Small intestine (tissue), 7 donors: ENCODE data around the gene VEPH1. TPM values are rescaled to one million over a fixed set of nuclear protein-coding genes. Genes with fewer than 3 reads are reported as not detected.

ENCODE experiments used
- DNase-seq, 2 donors: peaks; one replicate each; pipeline versions ENCODE4 v3.0.0 to v3.0.0-alpha.2; 2013
- FAIRE-seq: peaks from 2 replicates; lab custom pipeline; 2012; peaks lifted over from hg19 to GRCh38; lab: Jason Lieb, UNC
- H3K27ac ChIP-seq, 3 donors: one replicate each; pipeline ENCODE4 v1.5.1; 2013; ENCODE audit warnings: low read length in 2 of 3, mild to moderate bottlenecking in 2 of 3, control low read depth in 1 of 3, inconsistent platforms in 1 of 3, low read depth in 1 of 3, moderate library complexity in 1 of 3
- H3K27me3 ChIP-seq, 3 donors: one replicate each; pipeline ENCODE4 v1.6.1; 2013; ENCODE audit warnings: low read length in 3 of 3, inconsistent platforms in 1 of 3; ENCODE audit not compliant: control insufficient read depth in 3 of 3, insufficient read depth in 3 of 3
- H3K36me3 ChIP-seq, 3 donors: one replicate each; pipeline ENCODE4 v1.6.1; 2013; ENCODE audit warnings: low read length in 3 of 3, inconsistent platforms in 1 of 3, low read depth in 1 of 3, mild to moderate bottlenecking in 1 of 3, moderate library complexity in 1 of 3; ENCODE audit not compliant: control insufficient read depth in 3 of 3, insufficient read depth in 2 of 3
- H3K4me1 ChIP-seq, 3 donors: one replicate each; pipeline ENCODE4 v1.6.1; 2013; ENCODE audit warnings: low read length in 2 of 3, inconsistent platforms in 1 of 3, low read depth in 1 of 3, mild to moderate bottlenecking in 1 of 3, moderate library complexity in 1 of 3; ENCODE audit not compliant: control insufficient read depth in 3 of 3, insufficient read depth in 2 of 3
- H3K4me3 ChIP-seq, 3 donors: one replicate each; pipeline ENCODE4 v1.5.1; 2013; ENCODE audit warnings: low read length in 3 of 3, control low read depth in 1 of 3, inconsistent platforms in 1 of 3, low read depth in 1 of 3, mild to moderate bottlenecking in 1 of 3, moderate library complexity in 1 of 3
- H3K9me3 ChIP-seq, 2 donors: one replicate each; pipeline ENCODE4 v1.6.1; 2013; ENCODE audit warnings: low read depth in 1 of 2, low read length in 1 of 2; ENCODE audit not compliant: control insufficient read depth in 2 of 2, insufficient read depth in 1 of 2
- WGBS, 3 donors: extraction: QIAGEN DNeasy Blood & Tissue Kit; methylation state at CpG; one replicate each; pipeline ENCODE4 v1.1.7; 2013; 5-methylcytosine and 5-hydroxymethylcytosine counted together
- polyA plus RNA-seq, 4 donors: library from polyadenylated mRNA; stranded (reverse) in 3 of 4; unstranded in 1 of 4; fragments of 200-250 nt in 3 of 4; fragments of 120-200 nt in 1 of 4; gene quantifications; one replicate each; pipeline versions ENCODE4 v1.2.1 to v1.2.3, GENCODE V29; 2013
- donor health status: healthy with polysubstance abuse.
- donor health status: control.
- donor health status: control.
- donor health status: Bipolar disorder and iron deficiency.
- donor health status: healthy.

The VEPH1 gene
- polyA plus RNA-seq, 4 donors = 0.04 to 0.18 TPM; not detected in 2

DNA sequence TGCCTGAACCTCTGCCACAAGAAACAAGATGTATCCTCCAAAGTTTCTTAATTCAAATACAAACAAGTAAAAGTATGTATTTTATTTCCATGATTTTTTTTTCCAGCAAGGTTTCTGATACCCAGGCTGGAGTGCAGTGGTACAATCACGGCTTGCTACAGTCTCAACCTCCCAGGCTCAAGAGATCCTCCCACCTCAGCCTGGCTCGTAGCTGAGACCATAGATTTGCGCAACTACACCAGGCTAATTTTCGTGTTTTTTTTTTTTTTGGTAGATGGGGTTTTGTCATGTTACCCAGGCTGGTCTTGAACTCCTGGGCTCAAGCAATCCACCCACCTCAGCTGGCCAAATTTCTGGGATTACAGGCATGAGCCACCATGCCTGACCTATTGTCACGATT lies 12.2 kb upstream of the VEPH1 start:
- WGBS, 3 donors = 66 to 77% (median 74%) methylated on average over 5 of the region's 5 CpGs
- Histone ChIP-seq H3K27ac (no peak overlapping the region), H3K4me3 (no peak overlapping the region), H3K36me3 (no peaks in the 10 kb centered on the region), H3K9me3 (no peaks in the 10 kb centered on the region), H3K4me1 (no peaks in the 10 kb centered on the region), H3K27me3 (no peaks in the 10 kb centered on the region)
- FAIRE-seq = no peak
- DNase-seq = no peak

DNA sequence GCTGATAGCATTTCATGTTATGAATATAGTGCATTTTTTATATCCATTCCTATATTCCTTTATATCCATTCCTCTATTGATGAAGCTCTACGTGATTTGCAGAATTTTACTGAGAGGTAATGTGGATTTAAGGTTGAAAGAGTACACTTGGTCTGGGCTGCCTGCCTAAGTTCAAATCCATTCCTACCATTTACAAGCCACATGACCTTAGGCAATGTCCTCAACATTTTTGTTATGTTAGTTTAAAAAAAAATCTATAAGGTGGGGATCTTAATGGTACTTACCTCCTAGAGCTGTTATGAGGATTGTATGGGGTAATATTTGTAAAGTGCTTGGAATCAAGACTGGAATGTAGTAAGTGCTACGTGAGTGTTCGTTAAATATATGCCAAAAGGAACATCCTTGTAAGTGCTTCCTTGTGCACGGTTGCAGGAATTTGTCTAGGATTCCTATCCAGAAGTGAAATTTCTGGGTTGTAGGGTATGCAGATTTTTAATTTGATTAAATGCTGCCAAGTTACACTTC lies 11.2 kb upstream of the VEPH1 start:
- no peak overlapping the region for H3K4me3 ChIP-seq
- no peaks in the 10 kb centered on the region for H3K4me1 ChIP-seq
- H3K9me3 ChIP-seq = no peaks in the 10 kb centered on the region
- H3K27ac ChIP-seq = no peak overlapping the region
- FAIRE-seq = no peak
- no peaks in the 10 kb centered on the region for H3K36me3 ChIP-seq
- no peak for DNase-seq
- H3K27me3 ChIP-seq = no peaks in the 10 kb centered on the region
- WGBS, 3 donors = 70 to 73% (median 72%) methylated on average over 4 of the region's 4 CpGs

DNA sequence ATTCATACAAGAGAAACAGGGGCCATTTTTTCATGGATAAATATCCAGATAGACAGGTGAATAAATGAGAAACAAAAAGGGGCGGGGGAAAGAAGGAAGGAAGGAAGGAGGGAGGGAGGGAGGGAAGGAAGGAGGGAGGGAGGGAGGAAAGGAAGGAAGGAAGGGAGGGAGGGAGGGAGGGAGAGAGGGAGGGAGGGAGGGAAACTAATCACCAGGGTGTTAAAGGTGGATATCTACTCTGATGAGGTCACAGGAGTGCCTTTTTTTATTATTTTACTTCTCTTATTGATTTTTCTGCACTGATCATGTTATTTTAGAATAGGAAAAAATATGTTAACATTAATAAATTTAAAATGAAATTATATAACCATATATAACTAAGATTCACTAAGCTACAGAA lies 10.4 kb upstream of the VEPH1 start:
- DNase-seq (no peak), FAIRE-seq (no peak)
- Histone ChIP-seq H3K4me3 (no peak overlapping the region), H3K36me3 (no peaks in the 10 kb centered on the region), H3K27ac (no peak overlapping the region), H3K27me3 (no peaks in the 10 kb centered on the region), H3K4me1 (no peaks in the 10 kb centered on the region), H3K9me3 (no peaks in the 10 kb centered on the region)
- 63 to 100% (median 67%) methylated on average over 1 of the region's 1 CpG for WGBS, 3 donors

DNA sequence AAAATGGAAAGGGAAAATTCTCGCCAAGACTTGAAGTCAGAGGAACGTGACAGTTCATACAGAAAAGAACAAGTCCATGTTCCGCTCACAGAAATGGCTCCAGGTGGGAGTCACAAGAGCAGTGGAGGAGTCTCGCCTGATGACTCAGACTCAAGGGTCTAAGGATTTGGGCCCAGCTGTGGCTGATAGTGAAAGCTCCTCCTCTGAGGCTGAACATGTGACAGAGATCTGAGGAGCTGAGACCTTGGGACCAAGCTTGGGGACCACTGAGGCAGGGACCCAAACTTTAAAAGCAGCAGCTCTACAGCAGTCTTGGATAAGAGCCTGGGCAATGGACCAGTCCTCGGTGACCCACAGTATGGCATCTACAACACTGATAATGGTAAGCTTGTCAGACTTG lies 9.3 kb upstream of the VEPH1 start:
- FAIRE-seq (no peak), DNase-seq (no peak)
- Histone ChIP-seq H3K27ac (no peak overlapping the region), H3K9me3 (no peaks in the 10 kb centered on the region), H3K36me3 (no peaks in the 10 kb centered on the region), H3K4me1 (no peaks in the 10 kb centered on the region), H3K4me3 (no peak overlapping the region), H3K27me3 (no peaks in the 10 kb centered on the region)
- 74 to 85% (median 80%) methylated on average over 5 of the region's 5 CpGs for WGBS, 3 donors

DNA sequence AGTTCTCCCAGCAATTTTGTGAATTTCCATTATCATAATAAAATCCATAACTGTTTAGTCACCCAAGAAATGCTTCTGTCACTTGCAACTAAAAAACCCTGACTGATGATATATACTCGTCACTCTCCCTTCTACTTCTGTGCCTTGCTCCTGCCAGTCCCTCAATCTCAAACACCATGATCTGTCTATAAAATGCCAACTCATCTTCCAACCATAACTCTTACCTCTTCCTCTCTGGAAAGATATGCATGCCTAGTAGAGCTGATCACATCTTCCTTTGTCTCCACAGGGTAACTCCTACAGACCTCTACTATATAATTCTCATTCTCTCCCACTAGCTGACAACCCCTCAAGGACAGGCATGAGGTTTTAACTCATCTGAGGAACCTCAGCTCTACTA lies 5.2 kb upstream of the VEPH1 start:
- DNase-seq (no peak), FAIRE-seq (no peak)
- Histone ChIP-seq H3K27me3 (no peaks in the 10 kb centered on the region), H3K36me3 (no peaks in the 10 kb centered on the region), H3K27ac (no peak overlapping the region), H3K9me3 (no peaks in the 10 kb centered on the region), H3K4me3 (no peak overlapping the region), H3K4me1 (no peaks in the 10 kb centered on the region)
- WGBS, 3 donors = 72 to 84% (median 83%) methylated on average over 1 of the region's 1 CpG

DNA sequence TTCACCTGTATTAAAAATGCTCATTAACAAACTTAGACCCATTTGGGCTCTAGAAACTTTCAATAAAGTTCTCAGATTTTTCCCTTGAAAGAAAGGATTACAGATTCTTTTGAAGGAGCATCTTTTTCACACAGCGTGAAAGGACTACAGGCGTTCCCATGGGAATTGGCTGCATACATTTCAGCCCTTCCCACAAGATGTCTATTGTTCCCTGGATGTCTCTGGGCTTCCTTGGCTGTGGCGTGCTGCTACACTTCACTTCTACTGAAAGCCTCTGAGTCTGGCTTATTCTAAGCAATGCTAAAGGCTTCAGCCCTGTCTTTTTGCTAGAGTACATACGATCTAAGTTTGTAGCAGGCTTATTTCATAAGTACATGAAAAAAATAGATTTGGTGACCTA lies 1.4 kb downstream of the VEPH1 start:
- no peak for FAIRE-seq

DNA sequence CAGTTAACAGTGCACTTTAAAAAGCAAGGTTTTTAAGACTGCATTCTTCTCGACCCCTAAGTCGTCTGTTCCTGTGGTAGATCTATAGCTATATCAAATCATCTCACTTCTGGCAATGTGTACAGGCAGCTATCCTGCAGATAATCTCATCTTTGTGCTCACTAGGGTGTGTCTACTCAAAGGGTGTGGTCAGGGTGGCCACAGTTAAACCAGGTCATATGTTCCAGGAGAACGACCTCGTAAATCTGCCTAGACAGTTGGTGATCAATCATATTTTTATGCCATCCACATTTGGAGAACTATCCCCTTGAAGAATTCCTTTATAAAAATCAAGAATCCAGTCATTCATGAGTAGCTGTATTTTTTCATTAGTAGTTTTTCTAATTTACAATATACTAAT lies 3.0 kb downstream of the VEPH1 start:
- H3K36me3 ChIP-seq = no peaks in the 10 kb centered on the region
- peaks cover 0 to 11% (median 0%) of the 10 kb centered on the region in 3 donors for H3K27me3 ChIP-seq
- H3K4me3 ChIP-seq = no peak overlapping the region
- H3K27ac ChIP-seq = no peak overlapping the region
- no peaks in the 10 kb centered on the region for H3K9me3 ChIP-seq
- 6 to 22% (median 17%) methylated on average over 4 of the region's 4 CpGs for WGBS, 3 donors
- H3K4me1 ChIP-seq = peaks cover 0 to 7% (median 0%) of the 10 kb centered on the region in 3 donors
- no peak for FAIRE-seq
- no peak for DNase-seq

More for the DNA sequence above, 1.4 kb downstream of the VEPH1 start:
- Histone ChIP-seq H3K27ac (no peak overlapping the region), H3K9me3 (no peaks in the 10 kb centered on the region), H3K4me3 (no peak overlapping the region), H3K27me3 (peaks cover 0 to 7% (median 0%) of the 10 kb centered on the region in 3 donors), H3K4me1 (peaks cover 0 to 7% (median 0%) of the 10 kb centered on the region in 3 donors), H3K36me3 (no peaks in the 10 kb centered on the region)
- DNase-seq = no peak
- 79 to 90% (median 82%) methylated on average over 4 of the region's 4 CpGs for WGBS, 3 donors

DNA sequence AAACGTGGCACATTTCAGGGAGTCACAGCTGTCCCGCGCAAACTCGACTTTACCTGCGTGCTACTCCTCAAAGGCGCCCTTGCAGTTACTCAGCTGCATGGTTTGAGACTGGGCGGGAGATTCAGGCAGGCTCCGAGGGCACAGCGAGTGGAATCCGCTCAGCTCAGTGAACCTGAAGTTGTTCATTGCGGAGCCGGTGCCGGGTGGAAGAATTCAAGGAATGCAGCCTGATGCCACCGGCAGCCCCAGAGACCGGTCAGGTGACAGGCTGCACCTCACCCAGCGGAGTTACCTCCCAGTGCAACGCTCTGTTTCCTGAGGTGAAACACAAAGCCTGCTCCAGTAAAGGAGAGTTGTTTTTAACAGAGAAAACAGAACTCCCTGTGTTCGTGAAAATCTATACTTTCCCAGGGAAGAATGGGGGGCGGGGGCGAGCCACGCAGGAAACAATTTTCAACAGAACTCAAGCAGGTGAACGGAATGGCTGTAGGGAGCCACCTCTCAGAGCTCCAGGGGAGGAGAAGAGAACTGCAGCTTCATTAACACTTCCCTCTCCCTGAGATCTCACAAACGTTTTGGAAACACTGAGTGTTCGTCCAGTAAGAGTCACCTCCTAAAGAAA lies 3.8 kb downstream of the VEPH1 start:
- DNase-seq (peak; percentile 40 to 72), FAIRE-seq (no peak)
- H3K9me3 ChIP-seq = no peaks in the 10 kb centered on the region
- no peaks in the 10 kb centered on the region for H3K36me3 ChIP-seq
- H3K4me3 ChIP-seq = peak overlapping the region in 1 of 3 donors; percentile 22
- WGBS, 3 donors = 2 to 4% (median 2%) methylated on average over 24 of the region's 24 CpGs
- H3K27me3 ChIP-seq = peaks cover 0 to 11% (median 0%) of the 10 kb centered on the region in 3 donors
- H3K27ac ChIP-seq = no peak overlapping the region
- H3K4me1 ChIP-seq = peaks cover 0 to 7% (median 0%) of the 10 kb centered on the region in 3 donors

DNA sequence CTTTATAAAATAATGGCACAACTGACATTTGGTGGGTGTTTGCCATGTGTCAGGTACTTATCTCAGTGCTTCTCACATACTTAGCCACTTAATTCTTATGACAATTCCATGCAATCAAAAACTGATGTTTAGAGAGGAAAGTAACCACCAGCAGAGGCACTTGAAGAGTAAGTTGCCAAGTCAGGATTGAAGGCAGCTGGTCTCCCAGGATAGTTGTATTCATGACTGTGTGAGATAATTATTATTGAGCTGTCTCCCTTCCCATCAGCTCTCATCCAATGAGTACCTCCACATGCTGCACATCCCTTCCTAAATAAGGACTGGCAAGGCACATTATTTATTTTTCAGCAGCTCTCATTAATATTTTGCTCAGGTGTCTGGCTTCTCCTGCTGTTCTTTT lies 4.8 kb downstream of the VEPH1 start:
- Histone ChIP-seq H3K4me3 (no peak overlapping the region), H3K36me3 (no peaks in the 10 kb centered on the region), H3K4me1 (peaks cover 0 to 7% (median 0%) of the 10 kb centered on the region in 3 donors), H3K9me3 (no peaks in the 10 kb centered on the region), H3K27me3 (peaks cover 0 to 11% (median 0%) of the 10 kb centered on the region in 3 donors), H3K27ac (no peak overlapping the region)
- DNase-seq = no peak
- no peak for FAIRE-seq
